Astrocyte (in vitro differentiated cells and primary cell): ENCODE results near the gene CST3. TPM values are rescaled to one million over a fixed set of nuclear protein-coding genes. Genes with fewer than 3 reads are reported as not detected.

Experiments used
- DNase-seq: peaks from one replicate; pipeline ENCODE4 v3.0.0-alpha.2; 2010; ENCODE audit warnings: low read depth
- FAIRE-seq: peaks from 2 replicates; lab custom pipeline; 2011; peaks lifted over from hg19 to GRCh38; lab: Jason Lieb, UNC
- H2AFZ ChIP-seq: 2 replicates; pipeline ENCODE4 v1.6.0; 2012; ENCODE audit warnings: low read depth, low read length, inconsistent platforms
- H3K27ac ChIP-seq: 2 replicates; pipeline ENCODE4 v1.5.1; 2011; ENCODE audit warnings: low read depth, low read length, inconsistent platforms
- H3K27me3 ChIP-seq: 2 replicates; pipeline ENCODE4 v1.6.0; 2011; ENCODE audit warnings: low read length, inconsistent platforms; ENCODE audit not compliant: insufficient read depth
- H3K36me3 ChIP-seq: 2 replicates; pipeline ENCODE4 v1.5.1; 2011; ENCODE audit warnings: low read length, inconsistent platforms; ENCODE audit not compliant: insufficient read depth
- H3K4me1 ChIP-seq: 2 replicates; pipeline ENCODE4 v1.5.1; 2011; ENCODE audit warnings: low read length, inconsistent platforms; ENCODE audit not compliant: insufficient read depth
- H3K4me2 ChIP-seq: 2 replicates; pipeline ENCODE4 v1.6.0; 2012; ENCODE audit warnings: low read length, inconsistent platforms
- H3K4me3 ChIP-seq: 2 replicates; pipeline ENCODE4 v1.5.1; 2011; ENCODE audit warnings: low read depth, mild to moderate bottlenecking, low read length, inconsistent platforms; ENCODE audit not compliant: insufficient read depth
- H3K79me2 ChIP-seq: 2 replicates; pipeline ENCODE4 v1.6.0; 2012; ENCODE audit warnings: mild to moderate bottlenecking, low read length, inconsistent platforms; ENCODE audit not compliant: insufficient read depth
- H3K9ac ChIP-seq: 2 replicates; pipeline ENCODE4 v1.6.0; 2012; ENCODE audit warnings: mild to moderate bottlenecking, low read length, inconsistent platforms
- H3K9me3 ChIP-seq: 2 replicates; pipeline ENCODE4 v1.5.1; 2012; ENCODE audit warnings: low read depth, mild to moderate bottlenecking, low read length, inconsistent platforms; ENCODE audit not compliant: insufficient read depth
- H4K20me1 ChIP-seq: 2 replicates; pipeline ENCODE4 v1.6.0; 2012; ENCODE audit warnings: low read length, inconsistent platforms; ENCODE audit not compliant: insufficient read depth
- H3K27ac Mint-ChIP-seq: one replicate; pipeline ENCODE4 v1.8.0; 2021; ENCODE audit warnings: mild to moderate bottlenecking, mixed read lengths; ENCODE audit not compliant: unreplicated experiment
- H3K27me3 Mint-ChIP-seq: one replicate; pipeline ENCODE4 v1.8.0; 2021; ENCODE audit warnings: low read depth, mixed read lengths; ENCODE audit not compliant: unreplicated experiment
- H3K36me3 Mint-ChIP-seq: one replicate; pipeline ENCODE4 v1.8.0; 2021; ENCODE audit warnings: low read depth, mixed read lengths; ENCODE audit not compliant: unreplicated experiment
- H3K4me1 Mint-ChIP-seq: one replicate; pipeline ENCODE4 v1.8.0; 2021; ENCODE audit warnings: low read depth, mixed read lengths; ENCODE audit not compliant: unreplicated experiment
- H3K4me3 Mint-ChIP-seq: one replicate; pipeline ENCODE4 v1.8.0; 2021; ENCODE audit warnings: mild to moderate bottlenecking, moderate library complexity, mixed read lengths; ENCODE audit not compliant: unreplicated experiment
- H3K9me3 Mint-ChIP-seq: one replicate; pipeline ENCODE4 v1.8.0; 2021; ENCODE audit warnings: mild to moderate bottlenecking, mixed read lengths; ENCODE audit not compliant: unreplicated experiment
- EZH2 ChIP-seq: IDR thresholded peaks from 2 replicates; pipeline ENCODE4 v1.6.1; 2012; ENCODE audit warnings: mild to moderate bottlenecking, low read length, inconsistent platforms; ENCODE audit not compliant: insufficient read depth
- total RNA-seq: library from RNA; stranded (reverse); gene quantifications from 2 replicates; pipeline ENCODE4 v1.2.1, GENCODE V29; 2021
- TF ChIP-seq, protein P1 (sequence below): IDR thresholded peaks from 2 replicates; pipeline ENCODE4 v1.5.1; 2011; ENCODE audit warnings: low read depth, mild to moderate bottlenecking, inconsistent platforms, low read length, moderate library complexity; ENCODE audit not compliant: insufficient read depth

CST3 gene
- total RNA-seq, 1 donor from 2014 or later: 316 TPM

DNA sequence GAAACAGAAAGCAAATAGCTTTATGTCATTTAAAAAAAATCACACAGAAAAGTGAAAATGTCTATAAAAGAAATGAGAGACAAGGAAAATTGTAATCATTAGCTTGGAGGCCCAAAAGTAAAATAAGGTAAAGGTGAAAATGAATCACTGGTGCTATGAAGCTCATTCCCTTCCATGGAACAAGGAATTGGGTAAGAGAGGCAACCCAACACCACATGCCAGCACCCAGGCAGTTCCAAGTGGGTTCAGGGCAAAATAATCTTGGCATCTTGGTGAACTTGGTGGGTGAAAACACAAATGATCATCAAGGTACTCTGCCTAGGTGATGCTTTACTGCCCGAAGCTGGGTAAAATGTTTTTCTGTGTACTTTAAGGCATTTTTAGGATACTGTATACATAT is 34.4 kb upstream of the CST3 start:
- no peaks in the 10 kb centered on the region for H3K27me3 Mint-ChIP-seq
- no peaks in the 10 kb centered on the region for H3K36me3 Mint-ChIP-seq
- FAIRE-seq (no peak), DNase-seq (no peak)
- H3K4me1 Mint-ChIP-seq: no peaks in the 10 kb centered on the region
- H3K4me2 ChIP-seq: no peak overlapping the region
- no peaks in the 10 kb centered on the region for H3K4me1 ChIP-seq
- no peak overlapping the region for H3K4me3 ChIP-seq
- no peak overlapping the region for H3K4me3 Mint-ChIP-seq
- H4K20me1 ChIP-seq: no peaks in the 10 kb centered on the region
- H3K27me3 ChIP-seq: no peaks in the 10 kb centered on the region
- no peak overlapping the region for H3K9ac ChIP-seq
- no peaks in the 10 kb centered on the region for H3K9me3 ChIP-seq
- H2AFZ ChIP-seq: no peak overlapping the region
- no peak overlapping the region for H3K27ac ChIP-seq
- H3K27ac Mint-ChIP-seq: no peak overlapping the region
- TF ChIP-seq, protein P1, sequence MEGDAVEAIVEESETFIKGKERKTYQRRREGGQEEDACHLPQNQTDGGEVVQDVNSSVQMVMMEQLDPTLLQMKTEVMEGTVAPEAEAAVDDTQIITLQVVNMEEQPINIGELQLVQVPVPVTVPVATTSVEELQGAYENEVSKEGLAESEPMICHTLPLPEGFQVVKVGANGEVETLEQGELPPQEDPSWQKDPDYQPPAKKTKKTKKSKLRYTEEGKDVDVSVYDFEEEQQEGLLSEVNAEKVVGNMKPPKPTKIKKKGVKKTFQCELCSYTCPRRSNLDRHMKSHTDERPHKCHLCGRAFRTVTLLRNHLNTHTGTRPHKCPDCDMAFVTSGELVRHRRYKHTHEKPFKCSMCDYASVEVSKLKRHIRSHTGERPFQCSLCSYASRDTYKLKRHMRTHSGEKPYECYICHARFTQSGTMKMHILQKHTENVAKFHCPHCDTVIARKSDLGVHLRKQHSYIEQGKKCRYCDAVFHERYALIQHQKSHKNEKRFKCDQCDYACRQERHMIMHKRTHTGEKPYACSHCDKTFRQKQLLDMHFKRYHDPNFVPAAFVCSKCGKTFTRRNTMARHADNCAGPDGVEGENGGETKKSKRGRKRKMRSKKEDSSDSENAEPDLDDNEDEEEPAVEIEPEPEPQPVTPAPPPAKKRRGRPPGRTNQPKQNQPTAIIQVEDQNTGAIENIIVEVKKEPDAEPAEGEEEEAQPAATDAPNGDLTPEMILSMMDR: no peak
- TF ChIP-seq EZH2: no peak
- H3K36me3 ChIP-seq: no peaks in the 10 kb centered on the region
- H3K9me3 Mint-ChIP-seq: no peaks in the 10 kb centered on the region
- H3K79me2 ChIP-seq: no peaks in the 10 kb centered on the region

DNA sequence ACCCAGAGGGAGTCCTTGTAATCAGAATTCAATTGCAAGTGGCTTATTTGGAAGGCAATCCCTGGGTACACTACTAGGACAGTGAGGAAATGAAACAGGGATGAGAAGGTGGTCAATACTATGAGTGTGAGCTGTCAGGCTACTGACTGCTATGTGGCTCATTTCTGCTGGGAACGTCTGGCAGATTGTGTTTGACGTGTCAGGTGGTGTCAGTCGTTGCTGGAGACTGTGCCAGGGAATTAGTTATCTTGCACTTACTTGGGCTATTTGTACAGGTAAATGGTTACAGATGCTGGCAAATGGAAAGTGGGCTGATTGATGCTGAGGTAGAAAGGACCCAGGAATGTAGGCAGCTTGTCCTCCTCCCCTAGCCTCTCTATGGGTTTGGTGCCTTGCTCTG is 33.7 kb upstream of the CST3 start:
- H3K4me3 ChIP-seq: no peak overlapping the region
- no peaks in the 10 kb centered on the region for H3K27me3 ChIP-seq
- Mint-ChIP-seq H3K36me3 (no peaks in the 10 kb centered on the region), H3K4me1 (peaks cover 1% of the 10 kb centered on the region), H3K27me3 (no peaks in the 10 kb centered on the region), H3K27ac (no peak overlapping the region), H3K4me3 (no peak overlapping the region), H3K9me3 (no peaks in the 10 kb centered on the region)
- no peak overlapping the region for H3K9ac ChIP-seq
- no peak overlapping the region for H3K27ac ChIP-seq
- H2AFZ ChIP-seq: no peak overlapping the region
- H3K79me2 ChIP-seq: no peaks in the 10 kb centered on the region
- FAIRE-seq (no peak), DNase-seq (no peak)
- H3K36me3 ChIP-seq: no peaks in the 10 kb centered on the region
- TF ChIP-seq EZH2: no peak
- TF ChIP-seq, protein P1: no peak
- no peaks in the 10 kb centered on the region for H4K20me1 ChIP-seq
- no peaks in the 10 kb centered on the region for H3K9me3 ChIP-seq
- no peak overlapping the region for H3K4me2 ChIP-seq
- no peaks in the 10 kb centered on the region for H3K4me1 ChIP-seq

DNA sequence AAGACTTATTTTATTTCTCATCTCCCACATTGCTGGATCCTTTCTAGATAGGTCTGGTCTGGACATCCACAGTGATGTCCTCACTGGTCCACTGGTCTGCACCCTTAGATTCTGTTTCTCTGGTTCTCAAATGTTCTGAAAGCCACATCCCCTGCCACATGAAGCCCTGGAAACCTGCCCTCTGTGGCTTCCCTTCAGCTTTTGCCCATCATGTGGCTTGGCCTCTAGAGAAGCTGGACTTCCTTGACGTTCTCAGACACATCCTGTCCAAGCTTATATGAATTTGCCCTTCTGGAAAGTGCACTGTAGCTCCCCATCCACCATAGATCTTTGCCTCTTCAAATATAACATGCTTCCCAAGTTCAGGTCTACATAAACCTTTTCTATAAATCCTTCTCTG is 32.6 kb upstream of the CST3 start:
- H3K27me3 ChIP-seq: no peaks in the 10 kb centered on the region
- no peak overlapping the region for H3K27ac ChIP-seq
- H3K27ac Mint-ChIP-seq: no peak overlapping the region
- FAIRE-seq: no peak
- peaks cover 4% of the 10 kb centered on the region for H3K4me1 Mint-ChIP-seq
- no peaks in the 10 kb centered on the region for H3K79me2 ChIP-seq
- no peaks in the 10 kb centered on the region for H3K36me3 ChIP-seq
- H3K4me1 ChIP-seq: no peaks in the 10 kb centered on the region
- no peak overlapping the region for H2AFZ ChIP-seq
- H3K9me3 ChIP-seq: no peaks in the 10 kb centered on the region
- no peaks in the 10 kb centered on the region for H4K20me1 ChIP-seq
- no peak for DNase-seq
- H3K4me2 ChIP-seq: no peak overlapping the region
- H3K9ac ChIP-seq: no peak overlapping the region
- no peaks in the 10 kb centered on the region for H3K9me3 Mint-ChIP-seq
- H3K27me3 Mint-ChIP-seq: no peaks in the 10 kb centered on the region
- TF ChIP-seq, protein P1: no peak
- TF ChIP-seq EZH2: no peak
- no peaks in the 10 kb centered on the region for H3K36me3 Mint-ChIP-seq
- H3K4me3 Mint-ChIP-seq: no peak overlapping the region
- H3K4me3 ChIP-seq: no peak overlapping the region
